ENCODE results near the gene GALNT10.

- no peak for TF ChIP-seq CTCF (IDR thresholded peaks at IDR 0.05)
- TF ChIP-seq EZH2 (IDR thresholded peaks at IDR 0.05), result no peak
- no peak for TF ChIP-seq EZH2phosphoT487 (IDR thresholded peaks at IDR 0.05)
Measured at GRCh38 chr5:154176181-154176580, 14.4 kb upstream of the GALNT10 start.
